Panc1 (cell line): Measurements from ENCODE around the gene MOB2. TPM values are rescaled to one million over a fixed set of nuclear protein-coding genes. Genes with fewer than 3 reads are reported as not detected.

Experiments
- ATAC-seq: fragments of 200-7000 bp; cut with Tn5 transposase; 2 replicates; pipeline ENCODE4 v1.9.1; 2020; ENCODE audit warnings: mild to moderate bottlenecking, moderate library complexity
- BruUV-seq: library from RNA; stranded (reverse); fragments of 400-500 nt; replicated peaks from 2 replicates; lab custom pipeline; 2021; lab: Mats Ljungman, UMichigan
- CTCF ChIA-PET: fragments of 300-600 bp; sonication (Branson Sonifier 250); formaldehyde crosslinking; loops from one replicate; lab custom pipeline; 2022; ENCODE audit warnings: antibody characterized with exemption; lab: Charles Lee
- POLR2A ChIA-PET: fragments of 300-600 bp; sonication (Branson Sonifier 250); formaldehyde crosslinking; loops from one replicate; lab custom pipeline; 2022; ENCODE audit warnings: antibody characterized with exemption; lab: Charles Lee
- DNase-seq: peaks from one replicate; pipeline ENCODE4 v3.0.0-alpha.2; 2010; ENCODE audit warnings: low read depth, low spot score
- H3K27ac ChIP-seq: 2 replicates; pipeline ENCODE4 v1.5.1; 2011; ENCODE audit warnings: mild to moderate bottlenecking, low read length, inconsistent platforms
- H3K27me3 ChIP-seq: fragments of 200-500 bp; sonication (Bioruptor generic); 2 replicates; pipeline ENCODE4 v1.6.0; 2014; ENCODE audit warnings: low read length, inconsistent platforms; ENCODE audit not compliant: control insufficient read depth, insufficient read depth
- H3K36me3 ChIP-seq: fragments of 200-500 bp; sonication (Bioruptor generic); 2 replicates; pipeline ENCODE4 v1.5.1; 2014; ENCODE audit warnings: inconsistent platforms, mild to moderate bottlenecking, low read length, moderate library complexity; ENCODE audit not compliant: control insufficient read depth, insufficient read depth
- H3K4me1 ChIP-seq: 2 replicates; pipeline ENCODE4 v1.5.1; 2011; ENCODE audit warnings: inconsistent platforms, mild to moderate bottlenecking, low read length, moderate library complexity; ENCODE audit not compliant: control insufficient read depth, insufficient read depth
- H3K4me3 ChIP-seq, 2 experiments: 2 replicates each; pipeline ENCODE4 v1.5.1; 2011 to 2012; ENCODE audit warnings: low read depth in 2 of 2, low read length in 2 of 2, mild to moderate bottlenecking in 2 of 2, inconsistent platforms in 1 of 2, moderate library complexity in 1 of 2
- H3K9me3 ChIP-seq: fragments of 200-500 bp; sonication (Bioruptor generic); 2 replicates; pipeline ENCODE4 v1.5.1; 2014; ENCODE audit warnings: low read depth, mild to moderate bottlenecking, inconsistent platforms, low read length, moderate library complexity; ENCODE audit not compliant: control insufficient read depth, insufficient read depth
- CTCF ChIP-seq: fragments of 450-650 bp; IDR thresholded peaks from 2 replicates; pipeline ENCODE4 v1.5.1; 2017; ENCODE audit warnings: mild to moderate bottlenecking
- POLR2AphosphoS5 ChIP-seq: IDR thresholded peaks from 2 replicates; pipeline ENCODE4 v1.6.1; 2012; ENCODE audit warnings: mild to moderate bottlenecking, low read depth, low read length, moderate library complexity
- REST ChIP-seq, 2 experiments: IDR thresholded peaks; 2 replicates each; pipeline ENCODE4 v1.6.1; 2011 to 2012; ENCODE audit warnings: low read depth in 2 of 2, control low read depth in 1 of 2, low read length in 1 of 2, mild to moderate bottlenecking in 1 of 2, moderate library complexity in 1 of 2; ENCODE audit not compliant: insufficient read depth in 1 of 2
- SIN3A ChIP-seq: IDR thresholded peaks from 2 replicates; pipeline ENCODE4 v1.6.1; 2012; ENCODE audit warnings: low read depth, mild to moderate bottlenecking, low read length, moderate library complexity, borderline replicate concordance; ENCODE audit not compliant: insufficient read depth
- TCF7L2 ChIP-seq: IDR thresholded peaks from 2 replicates; pipeline ENCODE4 v1.6.1; 2011; ENCODE audit warnings: mild to moderate bottlenecking, low read depth, low read length, inconsistent platforms
- in situ Hi-C: cut with HindIII; loops from 2 replicates; pipeline ENCODE4 v1.10.0; 2016; ENCODE audit warnings: low sequenced_read_pairs, low pct_unique_long_range_greater_than_20kb
- intact Hi-C: fragments of 100-400 bp; cut with micrococcal nuclease; formaldehyde crosslinking; loops from one replicate; pipeline ENCODE4 v1.10.0; 2022; ENCODE audit not compliant: unreplicated experiment
- total RNA-seq: library from RNA; stranded (reverse); gene quantifications from one replicate; pipeline ENCODE4 v1.2.1, GENCODE V29; 2021; ENCODE audit not compliant: unreplicated experiment

The MOB2 gene
- total RNA-seq, 1 experiment from 2014 or later, result 51.2 TPM

- CTCF ChIA-PET, result interaction anchor here (1.8 kb wide), 1 partner anchor 11 kb away, joined by 4 read pairs; no protein-coding TSS in a partner anchor
- no peaks in the 10 kb centered on the region for H3K27me3 ChIP-seq
- no peak for ATAC-seq
- no peak for DNase-seq
- intact Hi-C loops (no loop called here), in situ Hi-C loops (no loop called here)
- TF ChIP-seq TCF7L2, result no peak
- no peak for TF ChIP-seq SIN3A
- no peak for TF ChIP-seq POLR2AphosphoS5
- TF ChIP-seq CTCF, result no peak
- TF ChIP-seq REST (IDR thresholded peaks at IDR 0.05; ENCODE audit: insufficient read depth in 1 of 2, low read depth in 2 of 2, low read length in 1 of 2), result no peak
- peaks cover 34% of the 10 kb centered on the region for H3K4me1 ChIP-seq
- no peaks in the 10 kb centered on the region for H3K36me3 ChIP-seq
- BruUV-seq, result no TSS peak
- no peak overlapping the region for H3K27ac ChIP-seq
- no peak overlapping the region for H3K4me3 ChIP-seq
- POLR2A ChIA-PET, result no interaction called here
- no peaks in the 10 kb centered on the region for H3K9me3 ChIP-seq
These were observed 53.0 kb downstream of the MOB2 start for GRCh38 chr11:1433568-1433967.

- Histone ChIP-seq H3K4me1 (peaks cover 12% of the 10 kb centered on the region), H3K27me3 (no peaks in the 10 kb centered on the region), H3K36me3 (no peaks in the 10 kb centered on the region), H3K9me3 (no peaks in the 10 kb centered on the region), H3K4me3 (no peak overlapping the region), H3K27ac (no peak overlapping the region)
- intact Hi-C loops (no loop called here), in situ Hi-C loops (no loop called here)
- no peak for ATAC-seq
- BruUV-seq, result no TSS peak
- CTCF ChIA-PET, result no interaction called here
- POLR2A ChIA-PET, result no interaction called here
- no peak for DNase-seq
- no peak for TF ChIP-seq POLR2AphosphoS5
- TF ChIP-seq CTCF, result no peak
- TF ChIP-seq REST (IDR thresholded peaks at IDR 0.05; ENCODE audit: insufficient read depth in 1 of 2, low read depth in 2 of 2, low read length in 1 of 2), result no peak
These were observed 57.7 kb downstream of the MOB2 start for GRCh38 chr11:1428762-1429316.
